ENCODE measurements around the gene KRT81. TPM values are rescaled to one million over a fixed set of nuclear protein-coding genes. Genes with fewer than 3 reads are reported as not detected.
A peak's percentile ranks its signal among the peaks of the same experiment; 100 is the strongest.

The KRT81 gene
- total RNA-seq, 1 donor from 2014 or later: not detected

GRCh38 chr12:52313461-52313860, 22.1 kb upstream of the KRT81 start:
- H3K27ac ChIP-seq: no peak overlapping the region
- no peaks in the 10 kb centered on the region for H3K27me3 ChIP-seq
- TF ChIP-seq CTCF (IDR thresholded peaks at IDR 0.05): no peak
- intact Hi-C loops (cut with DNase I): no loop called here
- no peaks in the 10 kb centered on the region for H3K4me1 ChIP-seq
- H3K4me3 ChIP-seq: no peak overlapping the region
- H3K9me3 ChIP-seq: no peaks in the 10 kb centered on the region
- H3K36me3 ChIP-seq: no peaks in the 10 kb centered on the region
- DNase-seq (ENCODE audit: low spot score in 2 of 2): peak in 1 of 2 donors; percentile 45

- H3K36me3 ChIP-seq: no peaks in the 10 kb centered on the region
- intact Hi-C loops (cut with DNase I): no loop called here
Measured at GRCh38 chr12:52312086-52312485, 20.8 kb upstream of the KRT81 start.

GRCh38 chr12:52311285-52311648, 19.9 kb upstream of the KRT81 start:
- intact Hi-C loops (cut with DNase I): no loop called here
- DNase-seq (ENCODE audit: low spot score in 2 of 2): no peak
- H3K27me3 ChIP-seq: no peaks in the 10 kb centered on the region
- no peak for TF ChIP-seq CTCF (IDR thresholded peaks at IDR 0.05)
- H3K27ac ChIP-seq: no peak overlapping the region
- peaks cover 4 to 5% of the 10 kb centered on the region in 2 donors for H3K4me1 ChIP-seq
- H3K9me3 ChIP-seq: no peaks in the 10 kb centered on the region
- H3K36me3 ChIP-seq: no peaks in the 10 kb centered on the region
- no peak overlapping the region for H3K4me3 ChIP-seq

More at GRCh38 chr12:52312086-52312485, 20.8 kb upstream of the KRT81 start:
- Histone ChIP-seq H3K4me3 (no peak overlapping the region), H3K9me3 (no peaks in the 10 kb centered on the region), H3K27ac (no peak overlapping the region), H3K4me1 (peaks cover 4 to 5% of the 10 kb centered on the region in 2 donors), H3K27me3 (no peaks in the 10 kb centered on the region)
- DNase-seq (ENCODE audit: low spot score in 2 of 2): no peak
- TF ChIP-seq CTCF (IDR thresholded peaks at IDR 0.05): no peak

GRCh38 chr12:52310622-52311284, 19.4 kb upstream of the KRT81 start:
- Histone ChIP-seq H3K27me3 (no peaks in the 10 kb centered on the region), H3K27ac (no peak overlapping the region), H3K9me3 (no peaks in the 10 kb centered on the region), H3K36me3 (no peaks in the 10 kb centered on the region), H3K4me1 (peaks cover 4 to 5% of the 10 kb centered on the region in 2 donors), H3K4me3 (no peak overlapping the region)
- no peak for DNase-seq (ENCODE audit: low spot score in 2 of 2)
- intact Hi-C loops (cut with DNase I): no loop called here
- TF ChIP-seq CTCF (IDR thresholded peaks at IDR 0.05): no peak

- H3K4me1 ChIP-seq: peaks cover 4 to 5% of the 10 kb centered on the region in 2 donors
- intact Hi-C loops (cut with DNase I): no loop called here
- H3K4me3 ChIP-seq: peak overlapping the region; percentile 42 to 76
- H3K9me3 ChIP-seq: no peaks in the 10 kb centered on the region
- no peaks in the 10 kb centered on the region for H3K36me3 ChIP-seq
- DNase-seq (ENCODE audit: low spot score in 2 of 2): no peak
- peak overlapping the region; percentile 55 to 60 for H3K27ac ChIP-seq
- TF ChIP-seq CTCF (IDR thresholded peaks at IDR 0.05): no peak
- H3K27me3 ChIP-seq: no peaks in the 10 kb centered on the region
Measured at GRCh38 chr12:52308806-52309425, 17.6 kb upstream of the KRT81 start.
